ENCODE data around the gene PDE4A.

Gene PDE4A

DNA sequence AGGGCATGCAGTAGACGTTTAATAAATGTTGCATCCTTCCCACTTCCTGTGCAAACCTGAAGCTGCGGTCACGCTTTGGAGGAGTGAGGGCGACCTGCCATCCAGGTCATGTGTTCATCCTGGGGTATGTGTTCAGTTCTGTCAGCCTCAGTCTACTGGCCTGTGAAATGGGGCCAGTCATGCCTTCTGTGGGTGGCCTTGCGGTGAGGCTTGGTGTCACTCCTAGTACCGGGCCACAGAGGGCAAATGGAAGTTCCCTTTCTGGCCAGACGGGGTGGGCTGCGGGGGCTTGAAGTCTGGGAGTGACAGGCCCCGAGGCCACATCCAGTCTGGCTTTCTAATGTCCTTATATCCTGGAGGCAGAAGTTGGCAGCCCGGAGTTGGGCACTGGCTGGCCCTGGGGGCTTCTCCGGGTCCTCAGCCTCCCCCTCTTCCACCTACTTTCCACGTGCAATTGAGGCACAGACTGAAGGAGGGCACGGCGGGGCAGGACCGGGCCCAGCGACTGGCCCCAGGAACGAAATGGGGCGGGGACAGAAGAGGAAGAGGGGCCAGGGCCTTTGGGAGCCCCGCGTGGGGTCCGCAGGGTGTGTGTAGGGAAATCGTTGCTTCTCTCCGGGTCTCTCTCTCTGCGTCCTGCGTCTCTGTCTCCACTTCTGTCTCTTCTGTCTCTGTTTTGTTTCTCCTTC, 11.1 kb downstream of the PDE4A start:
- DNase-seq (ENCODE audit: low read depth): no peak
- Histone ChIP-seq H3K4me3 (ENCODE audit: low read length) (peak overlapping the region; percentile 86), H3K9me3 (ENCODE audit: control insufficient read depth, low read length) (no peaks in the 10 kb centered on the region), H3K9ac (ENCODE audit: low read length) (peak overlapping the region; percentile 85), H3K27me3 (replicated peaks; ENCODE audit: control insufficient read depth, insufficient read depth, low read length) (no peaks in the 10 kb centered on the region), H3K4me1 (ENCODE audit: control insufficient read depth, insufficient read depth, low read length) (peaks cover 14% of the 10 kb centered on the region), H3K36me3 (ENCODE audit: control insufficient read depth, insufficient read depth, low read length, severe bottlenecking) (no peaks in the 10 kb centered on the region)

DNA sequence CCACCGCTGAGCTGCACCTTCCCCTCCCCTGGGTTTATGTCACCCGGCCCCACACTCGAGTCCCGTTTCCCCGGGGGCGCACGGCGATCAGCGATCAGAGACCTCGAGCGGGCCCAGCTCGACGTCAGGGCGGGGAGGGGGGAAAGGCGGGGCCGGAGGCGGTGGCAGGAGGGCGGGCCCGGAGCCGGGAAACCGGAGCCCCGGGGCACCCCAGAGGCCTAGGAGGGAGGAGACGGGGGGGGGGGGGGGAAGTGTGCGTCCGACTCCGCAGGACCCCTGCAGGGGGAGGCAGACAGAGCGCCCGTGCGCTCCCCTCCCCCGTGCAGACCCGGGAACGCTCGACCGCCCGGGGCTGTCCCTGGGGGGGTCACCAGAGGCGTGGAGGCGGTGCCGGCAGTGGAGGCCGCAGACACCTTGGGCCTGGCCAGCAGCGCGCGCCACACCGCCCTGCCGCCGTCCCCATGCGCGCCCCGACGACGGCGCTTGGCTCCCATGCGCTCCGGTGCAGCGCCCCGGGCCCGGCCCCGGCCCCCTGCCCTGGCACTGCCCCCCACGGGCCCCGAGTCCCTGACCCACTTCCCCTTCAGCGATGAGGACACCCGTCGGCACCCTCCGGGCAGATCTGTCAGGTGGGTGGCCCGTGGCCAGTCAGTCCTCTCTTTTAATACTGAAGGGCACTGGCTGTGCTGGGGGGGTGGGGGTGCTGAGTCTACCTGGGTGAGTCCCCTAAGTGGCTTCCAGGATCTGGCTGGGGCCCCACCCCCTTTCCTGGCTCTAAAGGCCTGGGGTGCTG, 11.8 kb downstream of the PDE4A start:
- peak overlapping the region; percentile 85 for H3K9ac ChIP-seq (ENCODE audit: low read length)
- peak overlapping the region; percentile 86 for H3K4me3 ChIP-seq (ENCODE audit: low read length)
- peak; percentile 79 for DNase-seq (ENCODE audit: low read depth)
- no peaks in the 10 kb centered on the region for H3K27me3 ChIP-seq (replicated peaks; ENCODE audit: control insufficient read depth, insufficient read depth, low read length)
- H3K4me1 ChIP-seq (ENCODE audit: control insufficient read depth, insufficient read depth, low read length): peaks cover 14% of the 10 kb centered on the region
- H3K36me3 ChIP-seq (ENCODE audit: control insufficient read depth, insufficient read depth, low read length, severe bottlenecking): no peaks in the 10 kb centered on the region
- no peaks in the 10 kb centered on the region for H3K9me3 ChIP-seq (ENCODE audit: control insufficient read depth, low read length)

DNA sequence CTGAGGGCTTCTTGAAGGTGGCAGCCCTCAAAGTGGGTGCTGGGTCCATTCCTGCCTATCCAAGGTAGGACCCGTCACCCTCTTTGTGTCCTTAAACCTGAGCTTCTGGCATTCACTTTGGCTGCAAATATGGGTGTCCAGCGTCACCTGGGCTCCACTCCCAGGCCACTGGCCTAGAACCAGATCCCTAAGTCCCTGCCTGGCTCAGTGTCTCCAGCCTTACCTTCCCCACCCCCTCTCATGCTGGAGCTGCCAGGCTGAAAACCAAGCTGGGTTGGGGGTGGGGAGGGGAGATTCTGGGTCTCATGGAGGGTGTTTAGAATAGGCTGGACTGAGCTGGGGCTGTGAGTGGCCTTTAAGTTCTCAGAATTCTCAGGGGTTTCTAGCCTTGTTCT, 12.4 kb downstream of the PDE4A start:
- no peak for DNase-seq (ENCODE audit: low read depth)
- H3K4me1 ChIP-seq (ENCODE audit: control insufficient read depth, insufficient read depth, low read length): peaks cover 14% of the 10 kb centered on the region
- no peaks in the 10 kb centered on the region for H3K9me3 ChIP-seq (ENCODE audit: control insufficient read depth, low read length)
- H3K9ac ChIP-seq (ENCODE audit: low read length): peak overlapping the region; percentile 58
- no peaks in the 10 kb centered on the region for H3K36me3 ChIP-seq (ENCODE audit: control insufficient read depth, insufficient read depth, low read length, severe bottlenecking)
- H3K27me3 ChIP-seq (replicated peaks; ENCODE audit: control insufficient read depth, insufficient read depth, low read length): no peaks in the 10 kb centered on the region
- peak overlapping the region; percentile 68 for H3K4me3 ChIP-seq (ENCODE audit: low read length)

DNA sequence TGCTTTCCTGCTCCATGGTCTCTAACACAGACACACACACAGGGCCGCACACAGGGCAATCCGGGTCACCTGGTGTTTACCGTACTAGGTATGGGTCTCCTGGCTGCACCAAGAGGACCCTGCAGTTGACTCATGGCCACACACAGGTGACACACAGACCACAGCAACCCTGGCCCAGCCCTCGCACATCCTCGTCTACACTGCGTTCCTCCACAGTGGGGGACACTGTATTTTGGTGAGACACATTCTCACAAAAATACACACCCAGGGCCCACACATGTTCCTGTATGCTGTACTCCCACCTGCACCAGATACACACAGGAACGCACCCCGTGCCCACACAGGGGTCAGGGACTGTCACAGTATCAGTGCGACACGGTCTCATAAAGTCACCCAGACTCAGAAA, 12.8 kb downstream of the PDE4A start:
- Histone ChIP-seq H3K4me1 (ENCODE audit: control insufficient read depth, insufficient read depth, low read length) (peaks cover 14% of the 10 kb centered on the region), H3K36me3 (ENCODE audit: control insufficient read depth, insufficient read depth, low read length, severe bottlenecking) (no peaks in the 10 kb centered on the region), H3K27me3 (replicated peaks; ENCODE audit: control insufficient read depth, insufficient read depth, low read length) (no peaks in the 10 kb centered on the region), H3K9me3 (ENCODE audit: control insufficient read depth, low read length) (no peaks in the 10 kb centered on the region), H3K4me3 (ENCODE audit: low read length) (no peak overlapping the region), H3K9ac (ENCODE audit: low read length) (no peak overlapping the region)
- no peak for DNase-seq (ENCODE audit: low read depth)

DNA sequence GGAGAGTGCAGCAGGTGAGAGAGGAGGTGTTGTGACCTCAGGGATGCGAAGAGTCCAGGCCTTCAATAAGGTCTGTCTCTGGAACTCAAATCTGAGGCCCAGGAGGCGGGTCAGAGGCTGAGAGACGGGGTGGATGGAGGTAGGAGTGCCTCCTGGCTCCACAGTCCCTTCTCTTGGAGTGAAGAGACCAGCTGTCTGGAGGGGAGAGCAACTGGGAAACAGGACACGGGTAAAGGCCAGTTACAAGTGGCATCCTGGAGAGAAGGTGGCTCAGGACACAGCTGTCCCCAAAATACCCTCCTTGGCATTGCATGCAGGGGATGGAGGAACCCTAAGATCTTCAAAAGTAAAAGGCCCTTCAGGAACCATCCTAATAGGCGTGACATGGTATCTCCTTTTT, 19.2 kb downstream of the PDE4A start:
- H3K36me3 ChIP-seq (ENCODE audit: control insufficient read depth, insufficient read depth, low read length, severe bottlenecking): no peaks in the 10 kb centered on the region
- no peak overlapping the region for H3K4me3 ChIP-seq (ENCODE audit: low read length)
- peaks cover 2% of the 10 kb centered on the region for H3K4me1 ChIP-seq (ENCODE audit: control insufficient read depth, insufficient read depth, low read length)
- H3K9ac ChIP-seq (ENCODE audit: low read length): no peak overlapping the region
- H3K27me3 ChIP-seq (replicated peaks; ENCODE audit: control insufficient read depth, insufficient read depth, low read length): no peaks in the 10 kb centered on the region
- DNase-seq (ENCODE audit: low read depth): no peak
- H3K9me3 ChIP-seq (ENCODE audit: control insufficient read depth, low read length): no peaks in the 10 kb centered on the region

DNA sequence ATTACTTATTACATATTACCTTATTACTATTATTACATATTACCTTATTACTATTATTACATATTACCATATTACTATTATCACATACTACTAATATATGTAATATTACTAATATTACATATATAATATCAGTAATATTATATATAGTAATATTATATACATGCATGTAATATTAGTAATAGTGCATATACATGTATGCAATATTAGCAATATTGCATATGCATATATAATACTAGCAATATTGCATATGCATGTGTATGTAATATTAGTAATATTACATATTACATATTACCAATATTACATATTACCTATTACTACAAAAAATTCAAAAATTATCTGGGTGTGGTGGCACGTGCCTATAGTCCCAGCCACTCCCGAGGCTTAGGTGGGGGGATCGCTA, 22.4 kb downstream of the PDE4A start:
- Histone ChIP-seq H3K36me3 (ENCODE audit: control insufficient read depth, insufficient read depth, low read length, severe bottlenecking) (no peaks in the 10 kb centered on the region), H3K4me1 (ENCODE audit: control insufficient read depth, insufficient read depth, low read length) (no peaks in the 10 kb centered on the region), H3K9ac (ENCODE audit: low read length) (no peak overlapping the region), H3K27me3 (replicated peaks; ENCODE audit: control insufficient read depth, insufficient read depth, low read length) (no peaks in the 10 kb centered on the region), H3K4me3 (ENCODE audit: low read length) (no peak overlapping the region), H3K9me3 (ENCODE audit: control insufficient read depth, low read length) (no peaks in the 10 kb centered on the region)
- DNase-seq (ENCODE audit: low read depth): no peak

- Histone ChIP-seq H3K36me3 (ENCODE audit: control insufficient read depth, insufficient read depth, low read length, severe bottlenecking) (peaks cover 7% of the 10 kb centered on the region), H3K4me3 (ENCODE audit: low read length) (no peak overlapping the region), H3K27me3 (replicated peaks; ENCODE audit: control insufficient read depth, insufficient read depth, low read length) (no peaks in the 10 kb centered on the region), H3K9ac (ENCODE audit: low read length) (no peak overlapping the region), H3K9me3 (ENCODE audit: control insufficient read depth, low read length) (no peaks in the 10 kb centered on the region), H3K4me1 (ENCODE audit: control insufficient read depth, insufficient read depth, low read length) (no peaks in the 10 kb centered on the region)
- DNase-seq (ENCODE audit: low read depth): no peak
Measured at GRCh38 chr19:10449037-10449436, 28.7 kb downstream of the PDE4A start.

- no peak for DNase-seq (ENCODE audit: low read depth)
- H3K4me3 ChIP-seq (ENCODE audit: low read length): no peak overlapping the region
- H3K27me3 ChIP-seq (replicated peaks; ENCODE audit: control insufficient read depth, insufficient read depth, low read length): no peaks in the 10 kb centered on the region
- no peaks in the 10 kb centered on the region for H3K9me3 ChIP-seq (ENCODE audit: control insufficient read depth, low read length)
- H3K9ac ChIP-seq (ENCODE audit: low read length): no peak overlapping the region
- H3K4me1 ChIP-seq (ENCODE audit: control insufficient read depth, insufficient read depth, low read length): no peaks in the 10 kb centered on the region
- peaks cover 7% of the 10 kb centered on the region for H3K36me3 ChIP-seq (ENCODE audit: control insufficient read depth, insufficient read depth, low read length, severe bottlenecking)
Measured at GRCh38 chr19:10450191-10450852, 30.0 kb downstream of the PDE4A start.

DNA sequence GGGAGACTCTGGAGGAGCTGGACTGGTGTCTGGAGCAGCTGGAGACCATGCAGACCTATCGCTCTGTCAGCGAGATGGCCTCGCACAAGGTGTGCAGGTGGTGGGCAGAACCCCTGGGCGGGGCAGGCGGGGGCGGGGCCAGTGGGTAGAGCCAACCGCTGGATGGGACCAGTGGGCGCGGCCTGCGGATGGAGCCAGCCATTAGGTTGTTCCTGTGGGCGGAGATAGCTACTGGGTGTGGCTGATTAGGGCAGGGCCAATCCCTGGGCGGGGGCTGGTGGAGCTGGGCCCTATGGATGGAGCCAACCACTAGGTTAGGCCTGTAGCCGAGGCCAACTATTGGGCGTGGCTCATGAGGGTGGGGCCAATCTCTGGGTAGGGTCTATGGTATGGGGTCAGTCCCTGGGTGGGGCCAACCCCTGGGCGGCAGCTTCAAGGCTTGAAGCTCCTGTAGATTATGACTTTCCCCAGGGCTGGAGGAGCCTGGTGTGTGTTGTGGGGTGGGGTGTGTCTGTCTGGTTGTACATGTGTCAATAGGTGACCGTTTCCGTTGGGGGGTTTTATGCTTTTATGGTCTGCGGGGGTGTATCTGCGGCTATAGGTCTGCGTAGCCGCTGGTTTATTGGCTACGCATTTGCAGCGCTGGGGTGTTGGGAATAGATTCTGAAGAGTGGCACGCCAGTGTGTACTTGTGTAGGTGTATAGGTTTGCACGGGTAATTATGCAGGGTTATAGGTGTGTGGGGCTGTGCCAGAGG, 30.7 kb downstream of the PDE4A start:
- Histone ChIP-seq H3K4me1 (ENCODE audit: control insufficient read depth, insufficient read depth, low read length) (no peaks in the 10 kb centered on the region), H3K27me3 (replicated peaks; ENCODE audit: control insufficient read depth, insufficient read depth, low read length) (no peaks in the 10 kb centered on the region), H3K9me3 (ENCODE audit: control insufficient read depth, low read length) (no peaks in the 10 kb centered on the region), H3K36me3 (ENCODE audit: control insufficient read depth, insufficient read depth, low read length, severe bottlenecking) (peaks cover 7% of the 10 kb centered on the region), H3K4me3 (ENCODE audit: low read length) (no peak overlapping the region), H3K9ac (ENCODE audit: low read length) (no peak overlapping the region)
- DNase-seq (ENCODE audit: low read depth): no peak

- peaks cover 7% of the 10 kb centered on the region for H3K36me3 ChIP-seq (ENCODE audit: control insufficient read depth, insufficient read depth, low read length, severe bottlenecking)
- no peak overlapping the region for H3K9ac ChIP-seq (ENCODE audit: low read length)
- H3K27me3 ChIP-seq (replicated peaks; ENCODE audit: control insufficient read depth, insufficient read depth, low read length): no peaks in the 10 kb centered on the region
- H3K4me1 ChIP-seq (ENCODE audit: control insufficient read depth, insufficient read depth, low read length): no peaks in the 10 kb centered on the region
- H3K9me3 ChIP-seq (ENCODE audit: control insufficient read depth, low read length): no peaks in the 10 kb centered on the region
- H3K4me3 ChIP-seq (ENCODE audit: low read length): no peak overlapping the region
- no peak for DNase-seq (ENCODE audit: low read depth)
Measured at GRCh38 chr19:10452726-10453618, 32.6 kb downstream of the PDE4A start.
